Left lung (tissue), 10 donors: Measurements from ENCODE around the gene HOXB2. TPM values are rescaled to one million over a fixed set of nuclear protein-coding genes. Genes with fewer than 3 reads are reported as not detected.
A peak's percentile ranks its signal among the peaks of the same experiment; 100 is the strongest.

ENCODE experiments used
- ATAC-seq: fragments of 200-7000 bp; cut with Tn5 transposase; one replicate; pipeline ENCODE4 v1.9.1; 2020; ENCODE audit warnings: moderate library complexity
- DNase-seq, 4 donors: peaks; one replicate each; pipeline ENCODE4 v3.0.0-alpha.2; 2013 to 2020
- H3K27ac ChIP-seq, 2 donors: fragments of 200-600 bp; sonication (generic) in 1 of 2; one replicate each; pipeline versions ENCODE4 v1.5.0 to v1.8.0; 2020 to 2021
- H3K27me3 ChIP-seq, 2 donors: fragments of 200-600 bp; sonication (generic) in 1 of 2; one replicate each; pipeline versions ENCODE4 v1.5.0 to v1.8.0; 2020 to 2021
- H3K36me3 ChIP-seq, 2 donors: fragments of 200-600 bp; sonication (generic) in 1 of 2; one replicate each; pipeline versions ENCODE4 v1.5.0 to v1.8.0; 2020 to 2021
- H3K4me1 ChIP-seq, 2 donors: fragments of 200-600 bp; one replicate each; pipeline ENCODE4 v1.8.0; 2021
- H3K4me3 ChIP-seq, 2 donors: fragments of 200-600 bp; sonication (generic) in 1 of 2; one replicate each; pipeline versions ENCODE4 v1.5.0 to v1.8.0; 2020 to 2021; ENCODE audit warnings: mild to moderate bottlenecking in 1 of 2
- H3K9me3 ChIP-seq, 2 donors: fragments of 200-600 bp; sonication (generic) in 1 of 2; one replicate each; pipeline versions ENCODE4 v1.5.0 to v1.8.0; 2020 to 2021
- CTCF ChIP-seq, 2 donors: fragments of 200-600 bp; sonication (generic) in 1 of 2; IDR thresholded peaks; one replicate each; pipeline versions ENCODE4 v1.5.0 to v1.8.0; 2021; ENCODE audit warnings: antibody characterized with exemption in 2 of 2
- intact Hi-C, 2 donors: fragments of 100-400 bp; cut with DNase I; formaldehyde crosslinking; loops; one replicate each; pipeline versions ENCODE4 v1.11.2 to v1.14.2; 2022
- polyA plus RNA-seq, 6 donors: library from polyadenylated mRNA; unstranded; fragments of 120-200 nt; gene quantifications; one replicate each; pipeline ENCODE4 v1.2.1, GENCODE V29; 2013; ENCODE audit not compliant: insufficient read length in 6 of 6
- total RNA-seq, 2 donors: library from RNA; stranded (reverse); fragmentation: NEBNext Ultra II Directional; extraction: Animal tissue kit (Norgen Biotek cat#: 25700); gene quantifications; one replicate each; pipeline ENCODE4 v1.2.1, GENCODE V29; 2021
- donor health status: DM: no; HTN: yes; CAD: no.
- donor health status: DM: no; HTN: no; CAD: no.

HOXB2 gene
- total and polyA plus RNA-seq, 8 donors = 9.7 to 33.6 (median 24.9) TPM

- Histone ChIP-seq H3K27ac (peak overlapping the region; percentile 33 to 86), H3K27me3 (peaks cover 31 to 100% of the 10 kb centered on the region in 2 donors), H3K4me3 (no peak overlapping the region), H3K4me1 (no peaks in the 10 kb centered on the region), H3K36me3 (no peaks in the 10 kb centered on the region), H3K9me3 (no peaks in the 10 kb centered on the region)
- intact Hi-C loops = no loop called here
- ATAC-seq (peak; percentile 45), DNase-seq (peak in 1 of 4 donors; percentile 74)
- TF ChIP-seq CTCF (IDR thresholded peaks at IDR 0.05) = no peak
Observed at GRCh38 chr17:48552466-48553189, 7.7 kb upstream of the HOXB2 start.

- Histone ChIP-seq H3K4me1 (no peaks in the 10 kb centered on the region), H3K4me3 (no peak overlapping the region), H3K9me3 (no peaks in the 10 kb centered on the region), H3K36me3 (no peaks in the 10 kb centered on the region), H3K27ac (peak overlapping the region; percentile 37 to 86), H3K27me3 (peaks cover 31 to 100% of the 10 kb centered on the region in 2 donors)
- ATAC-seq = no peak
- peak in 2 of 4 donors; percentile 40 to 76 for DNase-seq
- TF ChIP-seq CTCF (IDR thresholded peaks at IDR 0.05) = no peak
- intact Hi-C loops = no loop called here
Observed at GRCh38 chr17:48551596-48552465, 6.9 kb upstream of the HOXB2 start.

GRCh38 chr17:48551214-48551555 lies 6.3 kb upstream of the HOXB2 start:
- intact Hi-C loops = no loop called here
- Histone ChIP-seq H3K4me1 (no peaks in the 10 kb centered on the region), H3K4me3 (no peak overlapping the region), H3K36me3 (no peaks in the 10 kb centered on the region), H3K9me3 (no peaks in the 10 kb centered on the region), H3K27ac (peak overlapping the region in 1 of 2 donors; percentile 86), H3K27me3 (peaks cover 31 to 100% of the 10 kb centered on the region in 2 donors)
- TF ChIP-seq CTCF (IDR thresholded peaks at IDR 0.05) = no peak
- DNase-seq = peak in 2 of 4 donors; percentile 31 to 36
- no peak for ATAC-seq

- H3K27me3 ChIP-seq = peaks cover 27 to 100% of the 10 kb centered on the region in 2 donors
- no peaks in the 10 kb centered on the region for H3K4me1 ChIP-seq
- ATAC-seq (no peak), DNase-seq (peak in 3 of 4 donors; percentile 28 to 72 (median 34))
- H3K27ac ChIP-seq = peak overlapping the region in 1 of 2 donors; percentile 86
- H3K4me3 ChIP-seq = no peak overlapping the region
- H3K36me3 ChIP-seq = no peaks in the 10 kb centered on the region
- no peaks in the 10 kb centered on the region for H3K9me3 ChIP-seq
- intact Hi-C loops = no loop called here
- TF ChIP-seq CTCF (IDR thresholded peaks at IDR 0.05) = no peak
Observed at GRCh38 chr17:48550502-48551213, 5.7 kb upstream of the HOXB2 start.
